Muscle of leg (tissue), 11 donors: Measurements from ENCODE around the gene SLC16A8. TPM values are rescaled to one million over a fixed set of nuclear protein-coding genes. Genes with fewer than 3 reads are reported as not detected.

ENCODE experiments used
- DNase-seq: peaks from one replicate; pipeline ENCODE4 v3.0.0; 2013
- H3K27ac ChIP-seq: one replicate; pipeline ENCODE4 v1.5.1; 2013; ENCODE audit warnings: mild to moderate bottlenecking, low read length, control low read depth
- H3K27me3 ChIP-seq: one replicate; pipeline ENCODE4 v1.6.1; 2013; ENCODE audit warnings: low read length; ENCODE audit not compliant: control insufficient read depth, insufficient read depth
- H3K36me3 ChIP-seq: one replicate; pipeline ENCODE4 v1.6.1; 2013; ENCODE audit warnings: low read length; ENCODE audit not compliant: control insufficient read depth, insufficient read depth
- H3K4me1 ChIP-seq: one replicate; pipeline ENCODE4 v1.6.1; 2013; ENCODE audit warnings: low read length; ENCODE audit not compliant: control insufficient read depth, insufficient read depth
- H3K4me3 ChIP-seq: one replicate; pipeline ENCODE4 v1.5.1; 2013; ENCODE audit warnings: low read length, control low read depth
- H3K9me3 ChIP-seq: replicated peaks from 2 replicates; pipeline ENCODE4 v1.6.1; 2013; ENCODE audit warnings: low read depth, low read length; ENCODE audit not compliant: control insufficient read depth
- WGBS: methylation state at CpG from one replicate; pipeline ENCODE4 v1.1.5; 2013; ENCODE audit warnings: missing lambda C conversion rate; ENCODE audit not compliant: insufficient coverage; 5-methylcytosine and 5-hydroxymethylcytosine counted together
- polyA plus RNA-seq, 8 donors: library from polyadenylated mRNA; unstranded; fragments of 120-200 nt; gene quantifications; one replicate each; pipeline versions ENCODE4 v1.2.1 to v1.2.3, GENCODE V29; 2013; ENCODE audit warnings: inconsistent platforms in 1 of 8, low replicate concordance in 1 of 8; ENCODE audit not compliant: insufficient read length in 8 of 8, insufficient read depth in 1 of 8
- total RNA-seq: library from RNA; stranded (reverse); fragments of 120-200 nt; gene quantifications from one replicate; pipeline ENCODE4 v1.2.4, GENCODE V29; 2013

Gene SLC16A8
- total and polyA plus RNA-seq, 9 donors: 1.0 to 3.4 (median 2.4) TPM

- no peak overlapping the region for H3K4me3 ChIP-seq
- WGBS: 73% methylated on average over 22 of the region's 25 CpGs
- peaks cover 46% of the 10 kb centered on the region for H3K27me3 ChIP-seq
- H3K4me1 ChIP-seq: peaks cover 18% of the 10 kb centered on the region
- DNase-seq: no peak
- no peaks in the 10 kb centered on the region for H3K9me3 ChIP-seq
- H3K36me3 ChIP-seq: peaks cover 11% of the 10 kb centered on the region
- H3K27ac ChIP-seq: no peak overlapping the region
These were observed 2.2 kb upstream of the SLC16A8 start for GRCh38 chr22:38086001-38086845.

- H3K4me3 ChIP-seq: no peak overlapping the region
- DNase-seq: no peak
- WGBS: 42% methylated on average over 2 of the region's 5 CpGs
- no peak overlapping the region for H3K27ac ChIP-seq
- peaks cover 11% of the 10 kb centered on the region for H3K36me3 ChIP-seq
- peaks cover 50% of the 10 kb centered on the region for H3K27me3 ChIP-seq
- peaks cover 18% of the 10 kb centered on the region for H3K4me1 ChIP-seq
- no peaks in the 10 kb centered on the region for H3K9me3 ChIP-seq
These were observed 1.5 kb upstream of the SLC16A8 start for GRCh38 chr22:38085501-38085900.

GRCh38 chr22:38085056-38085455 lies 1.1 kb upstream of the SLC16A8 start:
- Histone ChIP-seq H3K27me3 (peaks cover 52% of the 10 kb centered on the region), H3K4me1 (peaks cover 18% of the 10 kb centered on the region), H3K36me3 (peaks cover 11% of the 10 kb centered on the region), H3K9me3 (no peaks in the 10 kb centered on the region), H3K27ac (no peak overlapping the region), H3K4me3 (no peak overlapping the region)
- WGBS: 85% methylated on average over 12 of the region's 12 CpGs
- DNase-seq: no peak

- Histone ChIP-seq H3K9me3 (no peaks in the 10 kb centered on the region), H3K27ac (no peak overlapping the region), H3K27me3 (peaks cover 44% of the 10 kb centered on the region), H3K4me1 (peaks cover 14% of the 10 kb centered on the region), H3K36me3 (peaks cover 11% of the 10 kb centered on the region), H3K4me3 (no peak overlapping the region)
- 81% methylated on average over 13 of the region's 24 CpGs for WGBS
- no peak for DNase-seq
These were observed 836 bp downstream of the SLC16A8 start for GRCh38 chr22:38082986-38083710.

- Histone ChIP-seq H3K27me3 (peaks cover 40% of the 10 kb centered on the region), H3K4me1 (peaks cover 14% of the 10 kb centered on the region), H3K9me3 (no peaks in the 10 kb centered on the region), H3K27ac (no peak overlapping the region), H3K4me3 (peak overlapping the region; percentile 18), H3K36me3 (peaks cover 9% of the 10 kb centered on the region)
- WGBS: 14% methylated on average over 45 of the region's 52 CpGs
- no peak for DNase-seq
These were observed 1.8 kb downstream of the SLC16A8 start for GRCh38 chr22:38081941-38082828.

- peaks cover 14% of the 10 kb centered on the region for H3K4me1 ChIP-seq
- H3K4me3 ChIP-seq: peak overlapping the region; percentile 18
- no peak for DNase-seq
- H3K36me3 ChIP-seq: peaks cover 7% of the 10 kb centered on the region
- no peak overlapping the region for H3K27ac ChIP-seq
- peaks cover 40% of the 10 kb centered on the region for H3K27me3 ChIP-seq
- H3K9me3 ChIP-seq: no peaks in the 10 kb centered on the region
- 4% methylated on average over 17 of the region's 17 CpGs for WGBS
These were observed 2.4 kb downstream of the SLC16A8 start for GRCh38 chr22:38081636-38081940.

GRCh38 chr22:38080850-38081635 lies 2.9 kb downstream of the SLC16A8 start:
- Histone ChIP-seq H3K4me3 (peak overlapping the region; percentile 31), H3K27me3 (peaks cover 40% of the 10 kb centered on the region), H3K9me3 (no peaks in the 10 kb centered on the region), H3K4me1 (peaks cover 14% of the 10 kb centered on the region), H3K36me3 (peaks cover 7% of the 10 kb centered on the region), H3K27ac (no peak overlapping the region)
- WGBS: under 1% methylated on average over 110 of the region's 110 CpGs
- peak; percentile 65 for DNase-seq

- Histone ChIP-seq H3K27me3 (peaks cover 40% of the 10 kb centered on the region), H3K4me1 (peaks cover 14% of the 10 kb centered on the region), H3K27ac (no peak overlapping the region), H3K4me3 (peak overlapping the region; percentile 22), H3K36me3 (peaks cover 6% of the 10 kb centered on the region), H3K9me3 (no peaks in the 10 kb centered on the region)
- WGBS: 35% methylated on average over 6 of the region's 11 CpGs
- no peak for DNase-seq
These were observed 3.5 kb downstream of the SLC16A8 start for GRCh38 chr22:38080474-38080849.

- H3K4me3 ChIP-seq: no peak overlapping the region
- WGBS: 81% methylated on average over 7 of the region's 7 CpGs
- peaks cover 3% of the 10 kb centered on the region for H3K36me3 ChIP-seq
- peaks cover 14% of the 10 kb centered on the region for H3K4me1 ChIP-seq
- no peak for DNase-seq
- H3K27me3 ChIP-seq: peaks cover 40% of the 10 kb centered on the region
- H3K27ac ChIP-seq: no peak overlapping the region
- H3K9me3 ChIP-seq: no peaks in the 10 kb centered on the region
These were observed 4.2 kb downstream of the SLC16A8 start for GRCh38 chr22:38079804-38080203.
